ENCODE measurements around the gene HEPN1. TPM values are rescaled to one million over a fixed set of nuclear protein-coding genes. Genes with fewer than 3 reads are reported as not detected.
A peak's percentile ranks its signal among the peaks of the same experiment; 100 is the strongest.

Gene HEPN1
- total RNA-seq, 4 donors from 2014 or later = not detected

GRCh38 chr11:124876818-124877630 lies 42.0 kb upstream of the HEPN1 start:
- H3K9me3 ChIP-seq = no peaks in the 10 kb centered on the region
- intact Hi-C loops (cut with DNase I) = no loop called here
- H3K36me3 ChIP-seq = no peaks in the 10 kb centered on the region
- TF ChIP-seq CTCF (IDR thresholded peaks at IDR 0.05) (no peak), POLR2A (IDR thresholded peaks at IDR 0.05) (no peak)
- H3K27ac ChIP-seq = peak overlapping the region; percentile 83 to 95 (median 86)
- peaks cover 0 to 47% (median 0%) of the 10 kb centered on the region in 4 donors for H3K27me3 ChIP-seq
- no peak for DNase-seq
- peaks cover 3 to 26% (median 6%) of the 10 kb centered on the region in 3 donors for H3K4me1 ChIP-seq
- peak overlapping the region; percentile 43 to 84 (median 56) for H3K4me3 ChIP-seq
- WGBS, 2 donors = 24 to 35% methylated on average over 26 to 28 of the region's 30 CpGs

GRCh38 chr11:124877631-124877909 lies 41.5 kb upstream of the HEPN1 start:
- no peaks in the 10 kb centered on the region for H3K36me3 ChIP-seq
- H3K9me3 ChIP-seq = no peaks in the 10 kb centered on the region
- DNase-seq = no peak
- TF ChIP-seq POLR2A (IDR thresholded peaks at IDR 0.05) (no peak), CTCF (IDR thresholded peaks at IDR 0.05) (no peak)
- H3K27ac ChIP-seq = peak overlapping the region in 2 of 4 donors; percentile 88 to 95
- 50% methylated on average over 5 of the region's 10 CpGs; no CpG with 5 or more reads in 1 of the 2 donors for whole genome bisulfite sequencing, 2 donors
- H3K4me3 ChIP-seq = peak overlapping the region in 3 of 4 donors; percentile 56 to 84 (median 57)
- peaks cover 3 to 27% (median 6%) of the 10 kb centered on the region in 3 donors for H3K4me1 ChIP-seq
- peaks cover 0 to 42% (median 0%) of the 10 kb centered on the region in 4 donors for H3K27me3 ChIP-seq
- intact Hi-C loops (cut with DNase I) = no loop called here

DNA sequence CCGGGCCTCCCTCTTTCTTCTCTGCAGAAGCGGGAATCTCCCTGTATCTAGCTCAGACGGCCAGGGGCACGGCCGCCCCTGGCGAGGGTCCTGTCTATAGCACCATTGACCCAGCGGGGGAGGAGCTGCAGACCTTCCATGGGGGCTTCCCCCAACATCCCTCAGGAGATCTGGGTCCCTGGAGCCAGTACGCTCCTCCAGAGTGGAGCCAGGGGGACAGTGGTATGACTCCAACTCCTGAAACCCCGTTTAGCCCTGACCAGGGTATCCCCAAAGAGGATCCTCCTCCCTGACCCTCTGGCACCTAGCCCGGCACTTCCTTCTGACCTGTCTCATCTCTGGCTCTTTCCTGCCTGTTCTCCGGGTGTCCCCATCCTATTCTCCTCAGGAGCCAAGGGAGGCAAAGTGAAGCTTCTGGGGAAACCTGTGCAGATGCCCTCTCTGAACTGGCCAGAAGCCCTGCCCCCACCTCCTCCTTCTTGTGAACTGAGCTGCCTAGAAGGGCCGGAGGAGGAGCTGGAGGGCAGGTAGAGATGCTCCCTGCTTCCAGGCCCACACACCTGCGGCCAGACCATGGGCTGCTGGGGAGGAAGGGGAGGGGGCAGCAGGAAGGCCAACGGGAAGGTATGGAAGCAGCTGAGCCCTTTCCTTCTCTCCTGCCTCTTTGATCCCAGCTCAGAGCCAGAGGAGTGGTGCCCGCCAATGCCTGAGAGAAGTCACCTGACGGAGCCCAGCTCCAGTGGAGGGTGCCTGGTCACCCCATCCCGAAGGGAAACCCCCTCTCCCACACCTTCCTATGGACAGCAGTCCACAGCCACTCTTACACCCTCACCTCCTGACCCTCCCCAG lies 40.9 kb upstream of the HEPN1 start:
- 63 to 77% methylated on average over 5 to 9 of the region's 17 CpGs for WGBS, 2 donors
- peaks cover 3 to 33% (median 6%) of the 10 kb centered on the region in 3 donors for H3K4me1 ChIP-seq
- intact Hi-C loops (cut with DNase I) = no loop called here
- peak overlapping the region in 1 of 4 donors; percentile 88 for H3K27ac ChIP-seq
- no peaks in the 10 kb centered on the region for H3K9me3 ChIP-seq
- H3K27me3 ChIP-seq = peaks cover 0 to 36% (median 0%) of the 10 kb centered on the region in 4 donors
- no peaks in the 10 kb centered on the region for H3K36me3 ChIP-seq
- DNase-seq = no peak
- no peak for TF ChIP-seq CTCF (IDR thresholded peaks at IDR 0.05)
- no peak for TF ChIP-seq POLR2A (IDR thresholded peaks at IDR 0.05)
- peak overlapping the region in 3 of 4 donors; percentile 56 to 84 (median 57) for H3K4me3 ChIP-seq

GRCh38 chr11:124878759-124879492 lies 40.1 kb upstream of the HEPN1 start:
- Histone ChIP-seq H3K27ac (no peak overlapping the region), H3K4me1 (peaks cover 3 to 34% (median 6%) of the 10 kb centered on the region in 3 donors), H3K27me3 (peaks cover 0 to 28% (median 0%) of the 10 kb centered on the region in 4 donors), H3K36me3 (no peaks in the 10 kb centered on the region), H3K4me3 (no peak overlapping the region), H3K9me3 (no peaks in the 10 kb centered on the region)
- TF ChIP-seq CTCF (IDR thresholded peaks at IDR 0.05) (no peak), POLR2A (IDR thresholded peaks at IDR 0.05) (no peak)
- no peak for DNase-seq
- intact Hi-C loops (cut with DNase I) = no loop called here
- 88 to 90% methylated on average over 7 to 9 of the region's 11 CpGs for WGBS, 2 donors
